Loucy (cell line): ENCODE results near the gene FMN1.

Source experiments
- H2AFZ ChIP-seq: fragments of 200-600 bp; sonication (generic); 2 replicates; pipeline ENCODE4 v1.6.0; 2016; ENCODE audit warnings: antibody characterized with exemption, mild to moderate bottlenecking, low read length, moderate library complexity
- H3F3A ChIP-seq: fragments of 200-600 bp; 2 replicates; pipeline ENCODE4 v1.6.0; 2016; ENCODE audit warnings: antibody characterized with exemption, low read depth, mild to moderate bottlenecking
- H3K27me3 ChIP-seq: fragments of 200-600 bp; sonication (generic); 2 replicates; pipeline ENCODE4 v1.6.1; 2014; ENCODE audit warnings: low read length, mild to moderate bottlenecking; ENCODE audit not compliant: insufficient read depth, poor library complexity, severe bottlenecking
- H3K36me3 ChIP-seq: fragments of 200-600 bp; sonication (generic); 2 replicates; pipeline ENCODE4 v1.6.1; 2016; ENCODE audit warnings: low read length; ENCODE audit not compliant: insufficient read depth
- H3K4me1 ChIP-seq: fragments of 200-600 bp; sonication (generic); 2 replicates; pipeline ENCODE4 v1.5.1; 2014; ENCODE audit warnings: low read length, mild to moderate bottlenecking; ENCODE audit not compliant: insufficient read depth, poor library complexity, severe bottlenecking
- H3K4me2 ChIP-seq: fragments of 200-600 bp; sonication (generic); 2 replicates; pipeline ENCODE4 v1.6.0; 2014; ENCODE audit warnings: antibody characterized with exemption, low read length, low read depth, mild to moderate bottlenecking; ENCODE audit not compliant: poor library complexity, severe bottlenecking
- H3K4me3 ChIP-seq: fragments of 200-600 bp; sonication (generic); 2 replicates; pipeline ENCODE4 v1.5.1; 2014; ENCODE audit warnings: low read length, mild to moderate bottlenecking, mixed read lengths; ENCODE audit not compliant: poor library complexity, severe bottlenecking
- H3K79me2 ChIP-seq: fragments of 200-600 bp; sonication (generic); 2 replicates; pipeline ENCODE4 v1.6.1; 2014; ENCODE audit warnings: low read length; ENCODE audit not compliant: insufficient read depth
- H3K9ac ChIP-seq: fragments of 200-600 bp; sonication (generic); 2 replicates; pipeline ENCODE4 v1.6.0; 2014; ENCODE audit warnings: mild to moderate bottlenecking, low read depth, low read length, moderate library complexity; ENCODE audit not compliant: poor library complexity, severe bottlenecking
- H3K9me2 ChIP-seq: fragments of 200-600 bp; sonication (generic); replicated peaks from 2 replicates; pipeline ENCODE4 v1.6.1; 2016; ENCODE audit warnings: low read depth, low read length, mixed read lengths
- H3K9me3 ChIP-seq: fragments of 200-600 bp; sonication (generic); 2 replicates; pipeline ENCODE4 v1.6.1; 2014; ENCODE audit warnings: mild to moderate bottlenecking, antibody characterized with exemption, low read length, low read depth; ENCODE audit not compliant: insufficient read depth
- H4K20me1 ChIP-seq: fragments of 200-600 bp; sonication (generic); 2 replicates; pipeline ENCODE4 v1.6.0; 2014; ENCODE audit warnings: antibody characterized with exemption, low read length, mild to moderate bottlenecking; ENCODE audit not compliant: insufficient read depth, poor library complexity, severe bottlenecking
- CTCF ChIP-seq: fragments of 200-600 bp; sonication (generic); conservative IDR thresholded peaks from 2 replicates; pipeline ENCODE4 v1.5.1; 2014; ENCODE audit warnings: mild to moderate bottlenecking, antibody characterized with exemption, low read length
- EZH2phosphoT487 ChIP-seq: fragments of 200-600 bp; IDR thresholded peaks from 2 replicates; pipeline ENCODE4 v1.6.1; 2018; ENCODE audit warnings: antibody characterized with exemption, mild to moderate bottlenecking, moderate library complexity, borderline replicate concordance

The FMN1 gene

GRCh38 chr15:32786906-32787305 lies 407.6 kb downstream of the FMN1 start:
- no peaks in the 10 kb centered on the region for H3K36me3 ChIP-seq
- no peak overlapping the region for H3K4me2 ChIP-seq
- H3K9me2 ChIP-seq: no peaks in the 10 kb centered on the region
- H4K20me1 ChIP-seq: no peaks in the 10 kb centered on the region
- no peaks in the 10 kb centered on the region for H3K79me2 ChIP-seq
- peaks cover 5% of the 10 kb centered on the region for H3K27me3 ChIP-seq
- no peak overlapping the region for H3K9ac ChIP-seq
- TF ChIP-seq EZH2phosphoT487 (no peak), CTCF (no peak)
- no peak overlapping the region for H2AFZ ChIP-seq
- no peaks in the 10 kb centered on the region for H3K9me3 ChIP-seq
- no peaks in the 10 kb centered on the region for H3K4me1 ChIP-seq
- no peaks in the 10 kb centered on the region for H3F3A ChIP-seq
- no peak overlapping the region for H3K4me3 ChIP-seq

- H3K9me2 ChIP-seq: no peaks in the 10 kb centered on the region
- H3K9ac ChIP-seq: no peak overlapping the region
- H3K4me1 ChIP-seq: no peaks in the 10 kb centered on the region
- no peaks in the 10 kb centered on the region for H3K27me3 ChIP-seq
- no peaks in the 10 kb centered on the region for H3K79me2 ChIP-seq
- no peak overlapping the region for H2AFZ ChIP-seq
- no peaks in the 10 kb centered on the region for H3K36me3 ChIP-seq
- H3K4me2 ChIP-seq: no peak overlapping the region
- no peak overlapping the region for H3K4me3 ChIP-seq
- no peaks in the 10 kb centered on the region for H4K20me1 ChIP-seq
- TF ChIP-seq EZH2phosphoT487 (no peak), CTCF (no peak)
- H3K9me3 ChIP-seq: no peaks in the 10 kb centered on the region
- no peaks in the 10 kb centered on the region for H3F3A ChIP-seq
Observed at GRCh38 chr15:32784581-32784980, 409.9 kb downstream of the FMN1 start.

GRCh38 chr15:32781781-32782180 lies 412.7 kb downstream of the FMN1 start:
- no peak overlapping the region for H2AFZ ChIP-seq
- H3F3A ChIP-seq: no peaks in the 10 kb centered on the region
- H4K20me1 ChIP-seq: no peaks in the 10 kb centered on the region
- no peaks in the 10 kb centered on the region for H3K79me2 ChIP-seq
- no peaks in the 10 kb centered on the region for H3K9me2 ChIP-seq
- H3K27me3 ChIP-seq: no peaks in the 10 kb centered on the region
- no peak overlapping the region for H3K4me2 ChIP-seq
- no peak overlapping the region for H3K9ac ChIP-seq
- no peak overlapping the region for H3K4me3 ChIP-seq
- no peaks in the 10 kb centered on the region for H3K4me1 ChIP-seq
- H3K36me3 ChIP-seq: no peaks in the 10 kb centered on the region
- H3K9me3 ChIP-seq: peaks cover 8% of the 10 kb centered on the region; the same call in 1 of the 2 replicates
- TF ChIP-seq CTCF (no peak), EZH2phosphoT487 (no peak)
